NT2/D1 (cell line): ENCODE measurements around the gene XIRP1.

Experiments
- SUZ12 ChIP-seq: IDR thresholded peaks from 2 replicates; pipeline ENCODE4 v1.6.1; 2011; ENCODE audit not compliant: insufficient read length, insufficient read depth; ENCODE audit errors: extremely low read depth
- YY1 ChIP-seq: IDR thresholded peaks from 2 replicates; pipeline ENCODE4 v1.6.1; 2011; ENCODE audit not compliant: insufficient read length, insufficient read depth

GRCh38 chr3:39149498-39150147, 42.8 kb downstream of the XIRP1 start:
- TF ChIP-seq YY1 (no peak), SUZ12 (no peak)
